HEK293 (cell line): Measurements from ENCODE around the gene GNAS-AS1.
A peak's percentile ranks its signal among the peaks of the same experiment; 100 is the strongest.

ENCODE experiments used
- CTCF ChIA-PET: fragments of 350-600 bp; formaldehyde crosslinking; extraction: SDS; loops from one replicate; lab custom pipeline; 2021; ENCODE audit warnings: antibody characterized with exemption; lab: Yijun Ruan, JAX
- POLR2A ChIA-PET: fragments of 300-600 bp; formaldehyde crosslinking; extraction: SDS; loops from one replicate; lab custom pipeline; 2020; ENCODE audit warnings: antibody characterized with exemption, inconsistent platforms; lab: Yijun Ruan, JAX
- H3K27ac ChIP-seq: fragments of 200-500 bp; sonication (Bioruptor generic); 2 replicates; pipeline ENCODE4 v1.5.1; 2014; ENCODE audit warnings: low read depth, low read length, control low read depth, inconsistent platforms; ENCODE audit errors: extremely low read depth
- H3K36me3 ChIP-seq, 2 experiments: fragments of 200-500 bp in 1 of 2; sonication (Bioruptor generic) in 1 of 2; 1 replicate in 1 of 2; 2 replicates in 1 of 2; pipeline ENCODE4 v1.5.1; 2014 to 2017; ENCODE audit warnings: inconsistent platforms in 2 of 2, low read length in 2 of 2; ENCODE audit not compliant: control insufficient read depth in 2 of 2, insufficient read depth in 1 of 2
- H3K4me1 ChIP-seq: fragments of 200-500 bp; sonication (Bioruptor generic); 2 replicates; pipeline ENCODE4 v1.5.1; 2014; ENCODE audit warnings: mild to moderate bottlenecking, low read length, inconsistent platforms; ENCODE audit not compliant: control insufficient read depth, insufficient read depth
- H3K4me3 ChIP-seq: 2 replicates; pipeline ENCODE4 v1.5.1; 2011; ENCODE audit warnings: low read depth, mild to moderate bottlenecking, control low read depth, low read length, moderate library complexity
- H3K9me3 ChIP-seq: fragments of 200-500 bp; sonication (Bioruptor generic); 2 replicates; pipeline ENCODE4 v1.5.1; 2014; ENCODE audit warnings: low read depth, low read length, inconsistent platforms; ENCODE audit not compliant: control insufficient read depth, insufficient read depth
- FEZF1 ChIP-seq: fragments of 450-650 bp; formaldehyde crosslinking; IDR thresholded peaks from 2 replicates; pipeline ENCODE4 v1.5.1; 2016; ENCODE audit warnings: missing biosample characterization, missing genetic modification characterization
- PRDM4 ChIP-seq: fragments of 450-650 bp; formaldehyde crosslinking; IDR thresholded peaks from 2 replicates; pipeline ENCODE4 v1.5.1; 2017; ENCODE audit warnings: missing biosample characterization, missing genetic modification characterization
- SCRT1 ChIP-seq: fragments of 450-650 bp; formaldehyde crosslinking; IDR thresholded peaks from 2 replicates; pipeline ENCODE4 v1.5.1; 2016; ENCODE audit warnings: missing biosample characterization, missing genetic modification characterization, borderline replicate concordance
- SCRT2 ChIP-seq: fragments of 450-650 bp; formaldehyde crosslinking; IDR thresholded peaks from 2 replicates; pipeline ENCODE4 v1.5.1; 2016; ENCODE audit warnings: missing biosample characterization, missing genetic modification characterization
- ZNF169 ChIP-seq: fragments of 450-650 bp; formaldehyde crosslinking; IDR thresholded peaks from 2 replicates; pipeline ENCODE4 v1.5.1; 2016; ENCODE audit warnings: missing biosample characterization, missing genetic modification characterization
- ZNF292 ChIP-seq: fragments of 450-650 bp; formaldehyde crosslinking; IDR thresholded peaks from 2 replicates; pipeline ENCODE4 v1.5.1; 2016; ENCODE audit warnings: low read depth, missing biosample characterization, missing genetic modification characterization, borderline replicate concordance
- ZNF513 ChIP-seq: fragments of 450-650 bp; IDR thresholded peaks from 2 replicates; pipeline ENCODE4 v1.5.1; 2018; ENCODE audit warnings: missing biosample characterization, missing genetic modification characterization
- ZNF704 ChIP-seq: fragments of 450-650 bp; formaldehyde crosslinking; IDR thresholded peaks from 2 replicates; pipeline ENCODE4 v1.5.1; 2016; ENCODE audit warnings: missing biosample characterization, missing genetic modification characterization
- ZNF785 ChIP-seq: fragments of 450-650 bp; formaldehyde crosslinking; IDR thresholded peaks from 2 replicates; pipeline ENCODE4 v1.5.1; 2016; ENCODE audit warnings: missing biosample characterization, missing genetic modification characterization
- ZNF792 ChIP-seq: fragments of 450-650 bp; formaldehyde crosslinking; IDR thresholded peaks from 2 replicates; pipeline ENCODE4 v1.5.1; 2016; ENCODE audit warnings: missing biosample characterization, missing genetic modification characterization

Gene GNAS-AS1

DNA sequence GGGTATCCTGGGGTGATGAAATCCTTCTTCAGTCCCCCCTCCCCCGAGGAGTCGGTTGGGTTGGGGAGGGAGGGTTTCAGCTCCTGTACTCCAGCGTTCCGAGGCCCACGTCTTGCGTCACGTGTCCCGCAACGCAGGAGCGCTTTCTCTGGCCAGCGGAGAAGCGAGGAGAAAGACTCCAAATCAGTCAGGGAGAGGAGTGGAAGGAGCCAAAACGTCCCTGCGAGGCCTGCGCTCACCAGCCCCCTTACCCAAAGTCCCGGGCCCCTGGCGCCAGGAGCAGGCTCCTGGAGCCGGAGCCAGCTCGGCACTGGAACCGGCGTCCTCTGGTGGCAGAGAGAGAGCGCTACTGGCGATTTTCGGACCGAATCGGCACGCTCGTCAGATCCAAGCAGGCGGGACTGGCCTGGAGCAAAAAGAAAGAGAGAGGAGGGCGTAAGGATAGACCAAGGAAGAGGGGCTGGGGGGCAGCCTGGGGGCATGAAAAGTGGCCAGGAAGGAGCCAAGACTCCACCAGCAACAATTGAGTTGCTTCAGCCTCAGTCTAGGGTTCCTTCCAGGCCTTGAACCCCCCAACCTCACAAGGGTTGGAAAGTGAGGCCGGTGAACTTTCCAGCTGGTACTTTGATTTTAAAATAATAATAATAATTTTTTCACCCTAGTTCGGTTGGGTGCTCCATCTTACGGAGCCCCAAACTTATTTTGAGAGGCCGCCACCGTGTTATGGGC, 2.0 kb upstream of the GNAS-AS1 start, which contains the start of gene GNAS:
Gene GNAS, plus strand, starts transcription at position 174 of the 729 bp plus-strand sequence.
- Histone ChIP-seq H3K36me3 (peaks cover 0 to 18% of the 10 kb centered on the region in 2 experiments; a peak in 2 of 3 replicates), H3K4me1 (no peaks in the 10 kb centered on the region), H3K27ac (no peak within 1 kb of the TSS), H3K4me3 (no peak within 1 kb of the TSS), H3K9me3 (no peaks in the 10 kb centered on the region)
- TF ChIP-seq ZNF292 (tag by site-specific recombination): no peak
- no peak for TF ChIP-seq ZNF704
- no peak for TF ChIP-seq ZNF513 (tag by site-specific recombination)
- TF ChIP-seq ZNF792 (tag by site-specific recombination): no peak
- ChIA-PET POLR2A (no interaction called here), CTCF (interaction anchor here (0.7 kb wide), 1 partner anchor 560 kb away, joined by 4 read pairs; no protein-coding TSS in a partner anchor)

- no peak overlapping the region for H3K4me3 ChIP-seq
- no peak for TF ChIP-seq FEZF1 (tag by site-specific recombination)
- 0 out of 2 replicates have a peak, but pooled peaks have one; percentile 18 for TF ChIP-seq SCRT1 (tag by site-specific recombination)
- TF ChIP-seq PRDM4 (tag by site-specific recombination): no peak
- TF ChIP-seq SCRT2: peak; percentile 80
- H3K36me3 ChIP-seq: peaks cover 0 to 25% of the 10 kb centered on the region in 2 experiments; a peak in 2 of 3 replicates
- no peaks in the 10 kb centered on the region for H3K4me1 ChIP-seq
- H3K9me3 ChIP-seq: no peaks in the 10 kb centered on the region
- H3K27ac ChIP-seq: no peak overlapping the region
- ChIA-PET CTCF (interaction anchor here (0.7 kb wide), 1 partner anchor 559 kb away, joined by 4 read pairs; no protein-coding TSS in a partner anchor), POLR2A (no interaction called here)
Observed at GRCh38 chr20:58851969-58852458, 1.3 kb upstream of the GNAS-AS1 start.

DNA sequence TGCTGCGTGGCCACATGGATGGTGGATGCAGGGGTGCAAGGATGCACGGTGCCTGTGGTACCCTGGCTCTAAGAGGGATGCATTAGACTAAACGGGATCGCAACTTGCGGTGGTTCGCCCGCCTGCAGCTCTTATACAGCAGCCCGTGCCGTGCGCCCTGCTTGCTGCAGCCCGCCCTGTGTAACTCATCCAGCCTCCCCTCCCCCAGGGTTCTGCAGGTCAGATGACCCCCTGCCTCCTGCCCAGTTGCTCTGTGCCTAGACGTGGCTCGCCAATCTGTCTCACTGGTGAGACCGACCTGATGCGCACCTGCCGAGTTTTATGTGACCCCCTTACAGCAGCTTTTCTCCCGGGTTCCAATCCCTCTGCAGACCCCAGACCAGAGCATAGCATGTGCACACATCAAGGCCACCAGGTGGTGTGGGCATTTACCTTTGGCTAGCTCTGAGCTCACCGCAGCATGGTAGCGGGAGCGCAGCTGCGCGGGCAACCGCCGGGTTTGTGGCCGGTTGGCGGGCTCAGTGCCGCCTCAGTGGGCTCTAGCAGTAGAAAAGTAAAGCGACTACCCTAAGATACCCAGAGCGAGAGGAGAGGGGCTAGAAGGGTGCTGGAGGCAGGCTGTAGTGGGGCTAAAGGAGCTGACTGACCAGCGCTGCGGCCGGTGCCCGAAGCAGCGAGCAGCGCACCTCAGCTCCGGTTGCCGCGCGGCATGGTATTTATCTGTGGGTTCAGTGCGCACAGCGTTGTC, 693 bp upstream of the GNAS-AS1 start:
- TF ChIP-seq ZNF169 (no peak), ZNF785 (tag by site-specific recombination) (no peak)
- Histone ChIP-seq H3K36me3 (peaks cover 0 to 30% of the 10 kb centered on the region in 2 experiments; a peak in 2 of 3 replicates), H3K4me1 (no peaks in the 10 kb centered on the region), H3K9me3 (no peaks in the 10 kb centered on the region), H3K4me3 (no peak overlapping the region; the same call in 1 of the 2 replicates), H3K27ac (no peak overlapping the region)
- CTCF ChIA-PET: interaction anchor here (0.6 to 0.7 kb wide), 2 partner anchors 15 to 340 kb away, joined by 3 to 4 read pairs; no protein-coding TSS in a partner anchor
- POLR2A ChIA-PET: no interaction called here
